Measurements from ENCODE around the gene PUSL1. TPM values are rescaled to one million over a fixed set of nuclear protein-coding genes. Genes with fewer than 3 reads are reported as not detected.

PUSL1 gene
- polyA plus RNA-seq, 1 donor = 6.9 TPM

GRCh38 chr1:1351511-1352427 is 43.4 kb downstream of the PUSL1 start:
- no peak for DNase-seq

GRCh38 chr1:1352786-1353388 is 44.5 kb downstream of the PUSL1 start:
- DNase-seq = no peak

GRCh38 chr1:1353389-1354151 is 45.2 kb downstream of the PUSL1 start:
- DNase-seq = no peak

- DNase-seq = no peak
Observed at GRCh38 chr1:1354271-1355247, 46.2 kb downstream of the PUSL1 start.

- no peak for DNase-seq
Observed at GRCh38 chr1:1355416-1355815, 47.0 kb downstream of the PUSL1 start.

GRCh38 chr1:1356166-1356795 is 47.9 kb downstream of the PUSL1 start:
- DNase-seq = no peak

- DNase-seq = no peak
Observed at GRCh38 chr1:1356796-1357401, 48.5 kb downstream of the PUSL1 start.

GRCh38 chr1:1357871-1358432 is 49.6 kb downstream of the PUSL1 start:
- DNase-seq = no peak

- peak; percentile 69 for DNase-seq
Observed at GRCh38 chr1:1358433-1359271, 50.3 kb downstream of the PUSL1 start, which contains the start of gene MXRA8. Gene MXRA8 (minus strand): TSS chr1:1358555. CDS start chr1:1358504, 51 bp downstream.

- DNase-seq = no peak
Observed at GRCh38 chr1:1359308-1359663, 50.9 kb downstream of the PUSL1 start.

- no peak for DNase-seq
Observed at GRCh38 chr1:1359664-1360468, 51.5 kb downstream of the PUSL1 start.

GRCh38 chr1:1360506-1361169 is 52.2 kb downstream of the PUSL1 start:
- no peak for DNase-seq

Other genes with a start within 250 kb of the PUSL1 start
- gene RNF223, start 234.3 kb upstream of the PUSL1 start, polyA plus RNA-seq (ENCODE audit: insufficient read length) = 0.32 TPM
- gene C1orf159, start 192.5 kb upstream of the PUSL1 start, polyA plus RNA-seq (ENCODE audit: insufficient read length) = 9.4 TPM
- 0.98 TPM for gene TTLL10, start 134.7 kb upstream of the PUSL1 start, polyA plus RNA-seq (ENCODE audit: insufficient read length)
- gene TNFRSF18, start 102.0 kb upstream of the PUSL1 start, polyA plus RNA-seq (ENCODE audit: insufficient read length) = 0.38 TPM
- gene TNFRSF4, start 94.4 kb upstream of the PUSL1 start, polyA plus RNA-seq (ENCODE audit: insufficient read length) = 1.0 TPM
- gene SDF4, start 76.6 kb upstream of the PUSL1 start, polyA plus RNA-seq (ENCODE audit: insufficient read length) = 109 TPM
- 19.0 TPM for gene B3GALT6, start 76.4 kb upstream of the PUSL1 start, polyA plus RNA-seq (ENCODE audit: insufficient read length)
- gene C1QTNF12, start 61.9 kb upstream of the PUSL1 start, polyA plus RNA-seq (ENCODE audit: insufficient read length) = 8.2 TPM
- 55.7 TPM for gene UBE2J2, start 34.7 kb upstream of the PUSL1 start, polyA plus RNA-seq (ENCODE audit: insufficient read length)
- gene SCNN1D, start 28.2 kb upstream of the PUSL1 start, polyA plus RNA-seq (ENCODE audit: insufficient read length) = 4.9 TPM
- 25.2 TPM for gene ACAP3, start 667 bp upstream of the PUSL1 start, polyA plus RNA-seq (ENCODE audit: insufficient read length)
- gene INTS11, start 16.1 kb downstream of the PUSL1 start, polyA plus RNA-seq (ENCODE audit: insufficient read length) = 119 TPM
- 10.8 TPM for gene CPTP, start 16.2 kb downstream of the PUSL1 start, polyA plus RNA-seq (ENCODE audit: insufficient read length)
- gene TAS1R3, start 22.7 kb downstream of the PUSL1 start, polyA plus RNA-seq (ENCODE audit: insufficient read length) = 0.37 TPM
- 22.0 TPM for gene DVL1, start 40.8 kb downstream of the PUSL1 start, polyA plus RNA-seq (ENCODE audit: insufficient read length)
- gene MXRA8, start 50.0 kb downstream of the PUSL1 start, polyA plus RNA-seq (ENCODE audit: insufficient read length) = 147 TPM
- gene AURKAIP1, start 66.6 kb downstream of the PUSL1 start, polyA plus RNA-seq (ENCODE audit: insufficient read length) = 50.6 TPM
- gene CCNL2, start 90.7 kb downstream of the PUSL1 start, polyA plus RNA-seq (ENCODE audit: insufficient read length) = 353 TPM
- gene MRPL20, start 98.7 kb downstream of the PUSL1 start, polyA plus RNA-seq (ENCODE audit: insufficient read length) = 111 TPM
- gene ANKRD65, start 112.7 kb downstream of the PUSL1 start, polyA plus RNA-seq (ENCODE audit: insufficient read length) = 8.5 TPM
- gene VWA1, start 127.1 kb downstream of the PUSL1 start, polyA plus RNA-seq (ENCODE audit: insufficient read length) = 36.0 TPM
- gene ATAD3C, start 141.1 kb downstream of the PUSL1 start, polyA plus RNA-seq (ENCODE audit: insufficient read length) = 1.7 TPM
- gene ATAD3B, start 163.2 kb downstream of the PUSL1 start, polyA plus RNA-seq (ENCODE audit: insufficient read length) = 19.5 TPM
- 21.5 TPM for gene ATAD3A, start 203.6 kb downstream of the PUSL1 start, polyA plus RNA-seq (ENCODE audit: insufficient read length)
- gene TMEM240, start 232.0 kb downstream of the PUSL1 start, polyA plus RNA-seq (ENCODE audit: insufficient read length) = 3.7 TPM